Mucosa of gallbladder (tissue), 1 donor: ENCODE results near the gene HMSD. TPM values are rescaled to one million over a fixed set of nuclear protein-coding genes. Genes with fewer than 3 reads are reported as not detected.

ENCODE experiments used
- DNase-seq: peaks from one replicate; pipeline ENCODE4 v3.0.0-alpha.2; 2020; ENCODE audit warnings: low spot score
- total RNA-seq: library from RNA; stranded (reverse); gene quantifications from one replicate; pipeline ENCODE4 v1.2.1, GENCODE V29; 2021
- donor health status: DM: no; HTN: no; CAD: no.

The HMSD gene
- total RNA-seq, 1 donor from 2014 or later = not detected

- no peak for DNase-seq
Observed at GRCh38 chr18:63992751-63993150, 43.6 kb downstream of the HMSD start.

- DNase-seq = peak; percentile 28
Observed at GRCh38 chr18:63994783-63995399, 45.8 kb downstream of the HMSD start.

GRCh38 chr18:63997041-63997440 is 47.9 kb downstream of the HMSD start:
- no peak for DNase-seq

- no peak for DNase-seq
Observed at GRCh38 chr18:63997606-63998005, 48.5 kb downstream of the HMSD start.

- DNase-seq = no peak
Observed at GRCh38 chr18:63999871-64000270, 50.8 kb downstream of the HMSD start.

GRCh38 chr18:64002581-64002980 is 53.5 kb downstream of the HMSD start:
- DNase-seq = no peak

- no peak for DNase-seq
Observed at GRCh38 chr18:64009305-64009704, 60.2 kb downstream of the HMSD start.

Other genes with a start within 250 kb of the HMSD start
- not detected for gene SERPINB11, start 246.3 kb upstream of the HMSD start, total RNA-seq
- 0.17 TPM for gene SERPINB7, start 173.9 kb upstream of the HMSD start, total RNA-seq
- gene SERPINB2, start 61.6 kb upstream of the HMSD start, total RNA-seq = not detected
- not detected for gene SERPINB10, start 41.3 kb upstream of the HMSD start, total RNA-seq
- 19.5 TPM for gene SERPINB8, start 20.8 kb downstream of the HMSD start, total RNA-seq
- not detected for gene LINC00305, start 199.8 kb downstream of the HMSD start, total RNA-seq